ENCODE results near the gene DHRS13.
"Not testable (repeated sequence)": the region's sequence is repeated elsewhere in the genome, so short reads cannot be mapped to it uniquely, and the experiment has no call there.

The DHRS13 gene

DNA sequence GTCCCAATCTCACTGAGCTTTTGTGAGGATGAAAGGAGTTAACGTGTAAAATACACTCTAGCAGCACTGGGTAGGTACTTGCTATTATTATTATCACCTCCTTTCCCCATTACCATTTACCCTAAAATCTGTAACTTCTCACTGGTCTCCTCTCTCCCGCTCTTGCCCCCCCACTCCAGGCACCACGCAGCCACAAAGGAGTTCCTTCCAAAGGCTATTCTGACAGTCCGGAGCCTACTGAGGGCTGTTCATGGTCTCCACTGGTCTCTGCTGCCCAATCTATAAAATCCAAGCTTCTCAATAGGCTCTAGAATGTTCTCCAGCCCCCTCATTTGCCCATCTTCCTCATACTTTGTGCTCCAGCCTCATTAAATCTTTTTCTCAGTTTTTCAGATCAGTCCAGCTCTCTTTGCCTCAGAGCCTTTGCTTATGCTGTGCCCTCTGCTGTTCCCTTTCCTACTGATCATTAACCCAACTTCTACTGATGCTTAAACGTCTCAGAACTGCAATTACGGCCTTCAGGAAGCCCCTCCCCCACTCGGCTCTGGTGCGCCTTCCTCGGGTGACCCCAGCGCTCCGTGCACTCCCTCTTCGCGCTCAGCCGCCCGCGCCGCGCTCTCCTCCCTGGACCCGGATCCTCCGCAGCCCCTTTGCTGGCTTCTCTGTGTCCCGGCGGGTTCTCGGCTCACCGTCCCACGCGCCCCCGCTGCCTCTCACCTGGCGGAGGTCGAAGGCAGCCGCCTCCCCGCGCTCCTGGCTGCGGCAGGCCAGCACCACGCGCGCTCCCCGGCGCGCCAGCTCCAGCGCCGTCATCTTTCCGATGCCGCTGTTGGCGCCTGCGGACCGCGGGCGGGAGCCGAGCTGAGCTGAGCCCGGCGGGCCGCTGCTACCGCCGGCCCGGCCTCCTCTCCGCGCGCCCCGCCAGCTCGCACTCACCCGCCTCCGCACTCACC is 737 bp downstream of the DHRS13 start:
- no peak for DNase-seq
- H3K4me3 Mint-ChIP-seq, result peak overlapping the region; percentile 87
- no peaks in the 10 kb centered on the region for H3K9me3 Mint-ChIP-seq
- H3K36me3 Mint-ChIP-seq (ENCODE audit: low read depth), result peaks cover 65% of the 10 kb centered on the region
- peaks cover 45% of the 10 kb centered on the region for H3K4me1 Mint-ChIP-seq (ENCODE audit: low read depth)
- peak overlapping the region; percentile 91 for H3K27ac Mint-ChIP-seq
- no peaks in the 10 kb centered on the region for H3K27me3 Mint-ChIP-seq

DNA sequence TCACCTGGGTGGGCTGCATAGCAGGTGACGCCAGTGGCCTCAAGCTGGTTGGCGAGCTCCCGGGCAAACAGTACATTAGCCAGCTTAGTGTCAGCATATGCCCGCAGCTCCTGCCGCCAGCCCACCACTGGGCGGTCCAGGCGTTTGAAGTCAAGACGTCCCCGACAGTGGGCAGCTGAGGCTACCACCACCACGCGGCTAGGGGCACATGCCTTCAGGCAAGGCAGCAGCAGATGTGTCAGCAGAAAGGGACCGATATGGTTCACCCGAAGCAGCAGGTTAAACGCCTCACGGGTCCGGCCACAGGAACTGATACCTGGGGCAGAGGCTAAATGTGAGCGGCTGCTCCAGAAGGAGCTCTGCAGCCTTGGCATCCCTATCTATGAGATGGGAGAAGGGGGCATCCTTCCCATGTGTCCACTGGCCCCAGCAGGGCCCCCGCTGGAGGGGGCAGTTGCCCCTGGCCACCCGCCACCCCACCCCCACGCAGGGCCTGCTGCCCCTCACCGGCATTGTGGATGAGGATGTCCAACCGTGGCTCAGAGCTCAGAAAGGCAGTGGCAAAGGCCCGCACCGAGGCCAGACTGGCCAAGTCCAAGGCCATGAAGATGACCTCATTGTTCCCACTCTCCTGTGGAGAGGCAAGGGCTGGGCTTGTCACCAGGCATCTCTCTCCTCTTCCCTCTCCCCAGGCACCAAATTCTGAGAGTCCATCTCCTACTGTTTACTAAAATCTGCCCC is 1.7 kb downstream of the DHRS13 start:
- H3K4me3 Mint-ChIP-seq, result peak overlapping the region; percentile 87
- peaks cover 65% of the 10 kb centered on the region for H3K36me3 Mint-ChIP-seq (ENCODE audit: low read depth)
- no peaks in the 10 kb centered on the region for H3K27me3 Mint-ChIP-seq
- H3K9me3 Mint-ChIP-seq, result no peaks in the 10 kb centered on the region
- H3K4me1 Mint-ChIP-seq (ENCODE audit: low read depth), result peaks cover 53% of the 10 kb centered on the region
- DNase-seq, result no peak
- peak overlapping the region; percentile 91 for H3K27ac Mint-ChIP-seq

DNA sequence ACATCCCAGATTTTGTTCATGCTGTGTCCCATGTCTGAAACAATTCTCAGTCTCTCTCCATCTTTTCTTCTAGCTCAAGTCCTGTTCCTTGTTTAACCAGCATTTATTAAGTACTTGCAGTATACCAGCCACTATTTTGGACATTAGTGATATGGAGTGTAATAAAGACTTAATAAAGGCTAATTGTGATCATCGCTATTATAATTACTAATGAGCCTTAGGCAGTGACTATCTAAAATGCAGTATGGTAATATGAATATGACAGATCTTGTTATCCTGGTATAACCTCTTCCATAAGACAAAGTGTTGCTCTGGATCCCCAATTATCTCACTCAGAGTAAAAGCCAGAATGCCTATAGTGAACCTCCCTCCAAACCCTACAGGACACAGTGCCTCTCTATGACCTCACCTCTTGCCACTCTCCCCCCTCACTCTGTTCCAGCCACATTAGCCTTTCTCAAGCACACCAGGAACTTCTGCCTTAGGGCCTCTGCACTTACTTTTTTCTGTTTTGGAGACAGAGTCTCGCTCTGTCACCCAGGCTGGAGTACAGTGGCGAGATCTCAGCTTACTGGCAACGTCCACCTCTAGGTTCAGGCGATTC is 3.6 kb downstream of the DHRS13 start:
- H3K4me1 Mint-ChIP-seq (ENCODE audit: low read depth), result peaks cover 62% of the 10 kb centered on the region
- H3K4me3 Mint-ChIP-seq, result peak overlapping the region; percentile 1
- H3K27me3 Mint-ChIP-seq, result no peaks in the 10 kb centered on the region
- no peak for DNase-seq
- H3K9me3 Mint-ChIP-seq, result no peaks in the 10 kb centered on the region
- H3K36me3 Mint-ChIP-seq (ENCODE audit: low read depth), result peaks cover 58% of the 10 kb centered on the region
- peak overlapping the region; percentile 66 for H3K27ac Mint-ChIP-seq

DNA sequence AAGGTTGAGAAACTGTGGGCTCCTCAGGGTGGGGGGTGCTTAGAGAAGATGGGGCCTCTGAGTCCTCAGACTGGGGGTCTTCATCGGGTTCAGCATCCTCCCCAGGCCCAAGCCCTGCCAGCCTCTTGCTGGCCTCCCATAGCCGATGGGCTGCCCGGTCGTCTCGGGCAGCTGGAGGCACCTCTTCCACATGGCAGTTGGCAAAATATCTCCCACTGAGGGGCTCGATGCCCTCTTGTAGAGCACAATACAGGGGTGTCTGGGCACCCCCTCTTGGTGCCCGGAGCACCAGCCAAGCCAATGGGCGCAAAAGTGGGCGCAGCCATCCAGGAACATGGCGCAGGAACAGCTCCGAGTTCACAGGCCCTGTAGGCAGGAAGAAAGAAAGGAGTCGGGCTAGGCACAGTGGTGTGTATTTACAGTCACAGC is 4.3 kb downstream of the DHRS13 start:
- H3K27ac Mint-ChIP-seq, result peak overlapping the region; percentile 96
- DNase-seq, result no peak
- peak overlapping the region; percentile 95 for H3K4me3 Mint-ChIP-seq
- H3K36me3 Mint-ChIP-seq (ENCODE audit: low read depth), result peaks cover 59% of the 10 kb centered on the region
- no peaks in the 10 kb centered on the region for H3K9me3 Mint-ChIP-seq
- H3K27me3 Mint-ChIP-seq, result no peaks in the 10 kb centered on the region
- peaks cover 70% of the 10 kb centered on the region for H3K4me1 Mint-ChIP-seq (ENCODE audit: low read depth)

DNA sequence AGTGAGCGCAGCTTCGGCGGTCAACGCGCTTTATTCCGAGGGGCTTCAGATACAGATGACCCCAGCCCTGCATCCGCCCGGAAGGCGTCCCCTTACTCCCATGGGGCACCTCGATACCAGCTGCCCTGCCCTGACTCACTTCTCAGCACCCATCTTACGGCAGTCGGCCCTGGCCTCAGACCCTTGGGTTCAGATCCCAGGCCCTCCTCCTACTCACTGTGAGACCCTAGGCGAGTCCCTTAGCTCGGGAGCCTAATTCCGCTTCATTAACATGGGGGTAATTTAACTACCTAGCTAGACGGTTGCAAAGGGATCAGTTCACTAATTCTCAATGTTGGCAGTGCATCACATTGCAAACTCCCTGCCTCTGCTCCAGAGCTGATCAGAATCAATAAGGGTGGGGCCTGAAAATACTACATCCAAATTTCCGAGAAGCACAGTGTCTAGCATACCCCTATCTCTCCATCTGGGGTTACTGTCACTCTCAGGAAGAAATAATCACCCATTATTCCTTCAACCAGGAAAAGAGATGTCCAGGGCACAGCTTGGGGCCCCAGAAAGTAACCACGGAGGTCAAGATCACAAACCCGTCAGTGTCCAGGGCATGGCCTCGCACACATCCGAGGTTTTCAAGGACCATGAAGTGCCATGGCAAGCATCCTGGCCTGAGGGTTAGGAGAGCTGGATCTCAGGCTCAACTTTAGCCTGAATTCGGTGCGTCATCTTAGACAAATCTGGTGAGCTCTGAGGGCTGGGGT is 4.9 kb downstream of the DHRS13 start:
- peak overlapping the region; percentile 96 for H3K27ac Mint-ChIP-seq
- no peaks in the 10 kb centered on the region for H3K9me3 Mint-ChIP-seq
- no peaks in the 10 kb centered on the region for H3K27me3 Mint-ChIP-seq
- H3K36me3 Mint-ChIP-seq (ENCODE audit: low read depth), result peaks cover 64% of the 10 kb centered on the region
- peak overlapping the region; percentile 95 for H3K4me3 Mint-ChIP-seq
- no peak for DNase-seq
- peaks cover 71% of the 10 kb centered on the region for H3K4me1 Mint-ChIP-seq (ENCODE audit: low read depth)

DNA sequence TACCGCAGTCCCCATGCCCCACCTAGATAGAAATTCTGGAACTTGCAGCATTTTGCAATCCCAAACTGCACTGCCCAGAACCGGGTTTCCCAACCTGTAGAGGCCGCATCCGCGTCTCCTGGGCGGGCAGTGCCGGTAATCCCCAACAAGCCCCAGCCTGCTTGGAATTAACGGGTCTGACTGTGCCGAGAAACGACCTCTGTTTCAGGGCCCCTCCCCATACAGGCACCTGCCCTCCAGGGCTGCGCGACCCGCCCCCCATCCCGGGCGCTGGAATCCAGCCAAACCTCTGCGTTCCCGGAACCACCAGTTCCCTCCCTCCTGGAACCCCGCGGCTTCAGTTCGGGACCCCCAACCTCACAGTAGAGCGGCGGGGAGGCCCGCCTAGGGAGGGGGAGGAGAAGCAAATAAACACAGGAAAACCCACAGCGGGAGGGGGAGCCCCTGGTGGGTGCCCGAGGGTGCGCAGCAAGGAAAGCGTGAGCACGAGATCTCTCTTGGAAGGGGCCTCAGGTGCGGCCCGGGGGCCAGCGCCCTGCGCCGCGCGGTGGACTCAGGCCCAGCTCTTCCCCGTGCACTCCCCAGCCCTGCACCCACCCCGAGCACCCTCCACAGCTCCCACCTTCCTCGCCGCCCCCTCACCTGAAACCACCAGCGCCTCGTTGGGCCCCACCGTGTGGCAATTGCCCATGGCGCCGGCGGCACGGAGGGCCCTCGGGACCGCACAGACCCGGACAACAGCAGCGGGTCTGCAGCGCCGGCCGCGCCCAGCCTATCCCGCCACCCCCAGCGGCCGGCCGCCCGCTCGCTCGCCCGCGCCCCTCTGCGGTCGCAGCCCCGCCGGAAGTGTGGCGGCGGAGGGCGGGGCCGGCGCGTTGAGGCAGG is 5.8 kb downstream of the DHRS13 start, which contains the start of gene FLOT2:
FLOT2 (minus strand) TSS at position 850 of the 885 bp plus-strand sequence; CDS start at position 691, 159 bp downstream.
- peak within 1 kb of the TSS; percentile 95 for H3K4me3 Mint-ChIP-seq
- H3K27me3 Mint-ChIP-seq, result no peaks in the 10 kb centered on the region
- H3K4me1 Mint-ChIP-seq (ENCODE audit: low read depth), result peaks cover 76% of the 10 kb centered on the region
- peak; percentile 82 for DNase-seq
- H3K36me3 Mint-ChIP-seq (ENCODE audit: low read depth), result peaks cover 65% of the 10 kb centered on the region
- no peaks in the 10 kb centered on the region for H3K9me3 Mint-ChIP-seq
- H3K27ac Mint-ChIP-seq, result peak within 1 kb of the TSS; percentile 96

DNA sequence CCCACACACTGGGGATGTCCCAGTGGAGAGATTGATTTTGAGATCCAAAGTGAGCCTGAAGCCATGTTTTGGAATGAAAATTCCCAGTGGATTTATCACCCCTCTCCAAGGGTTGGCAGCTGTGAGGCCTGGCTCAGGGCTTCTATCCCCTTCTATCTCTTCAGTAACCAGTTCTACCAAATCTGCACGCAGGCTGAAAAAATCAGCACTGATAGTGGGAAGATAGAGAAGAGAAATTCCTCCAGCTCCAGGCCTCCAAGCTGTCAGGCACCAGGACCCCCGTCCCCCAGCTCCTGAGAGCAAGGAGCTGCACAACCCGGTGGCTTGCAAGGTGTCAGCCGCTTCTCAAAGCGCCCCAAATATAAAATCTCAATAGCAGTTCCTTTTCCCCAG is 6.4 kb downstream of the DHRS13 start:
- no peaks in the 10 kb centered on the region for H3K27me3 Mint-ChIP-seq
- no peaks in the 10 kb centered on the region for H3K9me3 Mint-ChIP-seq
- H3K27ac Mint-ChIP-seq, result peak overlapping the region; percentile 96
- peaks cover 65% of the 10 kb centered on the region for H3K36me3 Mint-ChIP-seq (ENCODE audit: low read depth)
- DNase-seq, result no peak
- H3K4me1 Mint-ChIP-seq (ENCODE audit: low read depth), result peaks cover 76% of the 10 kb centered on the region
- H3K4me3 Mint-ChIP-seq, result peak overlapping the region; percentile 95

DNA sequence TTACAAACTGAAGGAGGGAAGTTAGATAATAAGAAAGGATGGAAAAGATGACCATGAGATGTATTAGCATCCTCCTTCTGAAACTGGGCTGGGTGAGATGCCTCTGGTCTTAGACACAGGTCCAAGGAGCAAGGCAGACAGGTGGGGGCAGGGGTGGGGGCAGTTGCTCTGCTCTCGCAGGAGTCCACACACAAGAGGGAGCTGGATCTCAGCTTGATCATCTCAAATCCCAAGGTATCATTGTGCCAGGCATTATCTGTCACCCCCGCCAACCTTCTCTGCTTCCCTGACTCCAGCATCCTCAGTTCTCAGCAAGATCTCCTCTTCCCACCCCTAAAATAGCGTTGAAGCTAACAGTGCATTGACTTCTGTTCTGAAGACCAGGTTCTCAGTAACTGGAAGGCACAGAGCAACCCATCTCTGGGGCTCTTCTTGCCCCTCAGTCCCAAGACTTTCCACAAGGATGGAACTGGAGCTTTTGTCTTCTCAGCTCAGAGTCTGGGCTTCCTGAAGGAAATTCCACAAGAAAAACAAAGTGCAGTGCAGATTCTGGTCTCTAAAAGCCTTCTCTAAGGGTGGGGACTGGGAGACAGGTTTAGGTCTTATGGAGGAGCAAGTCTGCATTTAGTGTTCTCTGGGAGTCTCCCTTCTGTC is 7.0 kb downstream of the DHRS13 start:
- Mint-ChIP-seq H3K9me3 (no peaks in the 10 kb centered on the region), H3K4me1 (ENCODE audit: low read depth) (peaks cover 78% of the 10 kb centered on the region), H3K36me3 (ENCODE audit: low read depth) (peaks cover 70% of the 10 kb centered on the region), H3K4me3 (peak overlapping the region; percentile 95), H3K27me3 (no peaks in the 10 kb centered on the region), H3K27ac (peak overlapping the region; percentile 96)
- no peak for DNase-seq

DNA sequence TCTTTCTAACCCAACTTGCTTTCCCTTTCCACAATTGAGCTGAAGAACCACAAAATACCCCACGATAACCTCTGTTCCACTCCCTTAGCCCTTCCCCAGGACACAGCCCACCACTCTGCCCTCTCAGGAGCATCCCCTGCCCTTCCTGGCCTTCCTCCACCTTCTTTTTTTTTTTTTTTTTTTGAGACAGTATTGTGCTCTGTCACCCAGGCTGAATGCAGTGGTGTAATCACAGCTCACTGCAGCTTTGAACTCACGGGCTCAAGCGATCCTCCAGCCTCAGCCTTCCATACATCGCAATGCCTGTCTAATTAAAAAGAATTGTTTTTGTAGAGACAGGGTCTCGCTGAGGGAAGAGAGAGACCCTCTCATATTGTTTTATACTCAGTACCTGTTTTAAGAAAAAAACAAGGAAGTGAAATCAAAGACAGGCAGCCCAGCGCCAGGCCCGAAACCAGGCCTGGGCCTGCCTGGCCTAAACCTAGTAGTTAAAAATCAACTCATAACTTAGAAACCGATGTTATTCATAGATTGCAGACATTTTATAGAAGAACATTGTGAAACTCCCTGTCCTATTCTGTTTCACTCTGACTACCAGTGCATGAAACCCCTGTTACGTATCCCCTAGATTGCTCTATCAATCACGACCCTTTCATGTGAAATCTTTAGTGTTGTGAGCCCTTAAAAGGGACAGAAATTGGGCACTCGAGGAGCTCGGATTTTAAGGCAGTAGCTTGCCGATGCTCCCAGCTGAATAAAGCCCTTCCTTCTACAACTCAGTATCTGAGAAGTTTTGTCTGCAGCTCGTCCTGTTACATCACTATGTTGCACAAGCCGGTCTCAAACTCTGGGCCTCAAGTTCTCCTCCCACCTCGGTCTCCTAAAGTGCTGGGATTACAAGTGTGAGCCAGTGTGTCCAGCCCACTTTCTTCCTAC is 9.4 kb downstream of the DHRS13 start:
- Mint-ChIP-seq H3K36me3 (ENCODE audit: low read depth) (peaks cover 55% of the 10 kb centered on the region), H3K27ac (peak overlapping the region; percentile 99), H3K4me1 (ENCODE audit: low read depth) (peaks cover 74% of the 10 kb centered on the region), H3K4me3 (peak overlapping the region; percentile 73)
- H3K27me3 Mint-ChIP-seq, H3K9me3 Mint-ChIP-seq: not testable (repeated sequence)
- DNase-seq, result peak; percentile 56

DNA sequence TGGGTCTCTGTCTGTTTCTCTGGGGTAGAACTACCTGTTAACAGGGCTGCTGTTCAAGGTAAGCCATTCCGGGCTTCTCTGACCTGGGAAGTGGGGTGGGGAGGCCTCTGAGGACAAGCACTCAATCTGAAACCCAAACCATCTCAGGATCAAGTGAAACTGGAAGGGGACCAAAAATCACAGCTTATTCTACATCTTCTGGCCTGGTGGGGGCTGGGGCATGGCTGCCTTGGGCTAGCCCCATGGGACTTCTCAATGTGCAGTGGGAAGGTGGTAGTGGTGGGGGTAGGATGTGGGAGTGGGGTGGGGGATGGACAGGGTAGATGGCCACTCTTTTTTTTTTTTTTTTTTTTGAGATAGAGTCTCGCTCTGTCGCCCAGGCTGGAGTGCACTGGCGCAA is 10.9 kb downstream of the DHRS13 start:
- no peaks in the 10 kb centered on the region for H3K27me3 Mint-ChIP-seq
- peak overlapping the region; percentile 46 for H3K4me3 Mint-ChIP-seq
- H3K9me3 Mint-ChIP-seq, result no peaks in the 10 kb centered on the region
- peaks cover 48% of the 10 kb centered on the region for H3K36me3 Mint-ChIP-seq (ENCODE audit: low read depth)
- H3K27ac Mint-ChIP-seq, result peak overlapping the region; percentile 87
- DNase-seq, result no peak
- H3K4me1 Mint-ChIP-seq (ENCODE audit: low read depth), result peaks cover 68% of the 10 kb centered on the region

DNA sequence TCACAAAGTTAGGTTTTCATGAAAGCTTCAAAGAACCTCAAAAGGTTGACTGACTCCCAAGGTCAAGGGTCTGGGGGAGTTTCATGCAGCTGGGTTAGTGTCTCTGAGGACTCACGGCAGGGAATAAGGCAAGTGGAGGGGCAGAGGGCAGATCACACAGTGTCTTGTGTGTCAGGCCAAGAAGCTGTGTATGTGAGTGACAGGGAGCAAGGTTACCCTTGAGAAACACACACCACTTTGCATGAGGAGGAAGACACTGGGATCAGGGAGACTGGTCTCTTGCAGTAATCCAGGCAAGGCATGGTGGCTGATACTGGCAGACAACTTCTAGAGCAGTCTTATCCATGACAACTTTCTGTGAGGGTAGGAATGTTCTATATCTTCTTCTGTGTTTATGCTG is 11.7 kb downstream of the DHRS13 start:
- Mint-ChIP-seq H3K4me3 (peak overlapping the region; percentile 46), H3K4me1 (ENCODE audit: low read depth) (peaks cover 61% of the 10 kb centered on the region), H3K27me3 (no peaks in the 10 kb centered on the region)

DNA sequence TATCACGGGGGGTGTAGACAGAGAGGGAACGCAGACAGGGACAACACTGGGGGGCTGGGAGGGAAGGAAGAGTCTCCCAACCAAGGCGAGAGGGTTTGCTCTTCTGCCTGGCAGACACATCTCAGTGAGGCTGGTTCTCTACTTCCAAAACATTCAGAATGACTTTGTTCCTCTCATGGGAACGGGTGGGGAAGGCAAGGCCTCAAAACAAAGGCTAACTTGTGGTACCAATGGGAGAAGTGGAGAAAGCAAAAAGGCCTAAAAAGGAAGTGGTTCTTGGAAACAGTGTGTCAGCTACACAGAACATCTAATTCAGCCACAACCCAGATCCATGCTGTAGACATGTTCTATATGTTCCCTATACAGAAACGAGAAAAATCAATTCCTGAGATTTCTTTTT is 12.9 kb downstream of the DHRS13 start:
- no peak overlapping the region for H3K4me3 Mint-ChIP-seq
- H3K27me3 Mint-ChIP-seq, result no peaks in the 10 kb centered on the region
- H3K36me3 Mint-ChIP-seq (ENCODE audit: low read depth), result peaks cover 43% of the 10 kb centered on the region
- H3K4me1 Mint-ChIP-seq (ENCODE audit: low read depth), result peaks cover 51% of the 10 kb centered on the region
- DNase-seq, result no peak
- no peaks in the 10 kb centered on the region for H3K9me3 Mint-ChIP-seq
- H3K27ac Mint-ChIP-seq, result peak overlapping the region; percentile 77

More for the DNA sequence above, 11.7 kb downstream of the DHRS13 start:
- no peaks in the 10 kb centered on the region for H3K9me3 Mint-ChIP-seq
- H3K36me3 Mint-ChIP-seq (ENCODE audit: low read depth), result peaks cover 42% of the 10 kb centered on the region
- peak overlapping the region; percentile 87 for H3K27ac Mint-ChIP-seq
- no peak for DNase-seq
